Limb (tissue), 2 donors: ENCODE results near the gene PEX16.
A peak's percentile ranks its signal among the peaks of the same experiment; 100 is the strongest.

Source experiments
- DNase-seq, 2 donors: peaks; one replicate each; pipeline ENCODE4 v3.0.0-alpha.2; 2016; ENCODE audit errors: extremely low spot score in 2 of 2

PEX16 gene

GRCh38 chr11:45917623-45918330 is at the start of gene PEX16:
PEX16 (minus strand) TSS chr11:45917877; CDS start chr11:45917811, 66 bp downstream.
- peak; percentile 95 to 99 for DNase-seq

DNA sequence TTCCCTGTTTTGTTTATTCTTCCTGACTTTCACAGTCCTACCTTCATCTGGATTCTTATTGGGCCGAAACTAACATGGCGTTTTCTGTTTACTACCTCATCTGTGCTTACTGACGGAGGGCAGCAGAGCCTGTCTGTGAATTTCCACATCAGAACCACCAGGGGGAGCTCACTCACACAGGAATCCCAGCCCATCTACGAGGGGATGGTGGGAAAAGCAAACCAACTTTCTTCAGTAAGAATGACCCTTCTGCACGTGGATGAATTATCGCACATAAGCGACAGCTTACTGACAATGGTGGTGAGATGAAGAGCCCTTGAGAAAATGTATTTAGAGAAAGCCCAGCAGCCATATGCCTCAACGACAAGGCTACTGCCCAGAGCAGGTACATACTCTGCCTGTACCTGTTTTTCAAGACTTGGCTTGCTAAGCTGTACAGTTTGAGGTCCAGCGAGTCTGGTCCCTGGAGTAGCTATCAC is 47.3 kb upstream of the PEX16 start:
- peak; percentile 72 to 84 for DNase-seq

GRCh38 chr11:45961751-45962240 is 44.1 kb upstream of the PEX16 start:
- no peak for DNase-seq

DNA sequence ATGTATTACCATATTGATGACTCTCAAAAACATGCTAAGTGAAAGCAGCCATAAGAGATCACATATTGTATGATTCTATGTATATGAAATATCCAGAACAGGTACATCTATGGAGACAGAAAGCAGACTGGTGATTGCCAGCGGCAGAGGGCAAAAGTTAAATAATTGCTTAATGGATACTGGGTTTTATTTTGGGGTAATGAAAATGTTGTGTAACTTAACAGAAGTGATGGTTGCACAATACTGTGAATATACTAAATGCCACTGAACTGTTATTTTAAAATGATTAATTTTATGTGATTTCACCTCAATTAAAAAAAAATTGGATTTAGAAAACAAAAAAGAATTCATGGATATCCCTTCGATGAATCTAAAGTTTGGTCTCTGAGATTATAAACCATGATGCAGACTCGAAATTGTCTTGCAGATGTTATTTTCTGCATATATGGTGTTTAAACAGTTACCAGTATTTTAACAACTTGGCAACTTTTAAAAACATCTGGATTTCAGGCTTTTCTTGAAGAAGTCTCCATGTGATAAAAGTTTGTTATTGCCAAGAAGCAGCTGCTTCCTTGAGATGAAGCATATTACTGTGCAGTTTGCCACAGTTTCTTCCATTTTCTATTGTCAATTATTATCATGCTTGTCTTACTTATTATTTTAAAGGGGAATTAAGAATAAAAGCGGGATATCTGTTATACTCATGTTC is 42.9 kb upstream of the PEX16 start:
- DNase-seq, result no peak

- DNase-seq, result no peak
Measured at GRCh38 chr11:45959851-45960250, 42.2 kb upstream of the PEX16 start.

DNA sequence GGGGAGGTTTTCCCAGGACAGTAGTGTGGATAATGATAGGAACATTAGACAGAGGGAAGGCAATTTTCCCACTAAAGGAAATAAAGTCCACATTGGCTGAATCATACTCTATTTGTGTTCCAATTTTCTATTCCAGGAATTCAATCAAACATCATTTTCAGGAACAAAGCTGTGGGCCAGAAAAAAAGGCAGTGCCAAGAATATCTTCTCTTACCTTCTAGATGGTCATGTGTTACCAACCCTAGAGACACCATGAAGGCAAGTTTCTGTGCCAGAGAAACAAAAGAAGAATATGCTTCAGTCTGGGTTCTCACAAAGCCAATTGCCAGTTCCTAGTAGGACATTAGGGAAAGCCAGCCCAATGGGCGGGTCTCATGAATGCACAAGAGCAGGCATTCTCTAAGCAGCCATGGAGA is 32.3 kb upstream of the PEX16 start:
- DNase-seq, result no peak

GRCh38 chr11:45948356-45948755 is 30.7 kb upstream of the PEX16 start:
- DNase-seq, result no peak

DNA sequence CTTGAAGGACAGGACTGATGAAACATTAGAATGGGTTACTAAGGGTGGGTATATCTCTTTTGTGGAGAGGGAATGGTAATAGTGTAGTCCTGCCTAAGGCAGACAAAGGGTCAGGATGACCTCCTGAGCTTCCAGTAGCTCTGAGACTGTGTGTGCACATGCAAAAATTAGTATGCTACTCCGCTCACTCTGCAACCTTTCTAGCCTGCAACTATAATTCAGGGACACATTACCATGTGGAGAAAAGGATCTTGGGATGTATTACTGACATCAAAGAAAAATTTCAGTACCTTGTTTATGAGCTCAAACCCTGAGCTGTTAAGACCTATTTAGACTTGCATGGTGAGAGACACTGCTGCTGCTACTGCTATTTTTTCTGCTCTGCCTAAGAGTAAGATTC is 30.2 kb upstream of the PEX16 start:
- no peak for DNase-seq

DNA sequence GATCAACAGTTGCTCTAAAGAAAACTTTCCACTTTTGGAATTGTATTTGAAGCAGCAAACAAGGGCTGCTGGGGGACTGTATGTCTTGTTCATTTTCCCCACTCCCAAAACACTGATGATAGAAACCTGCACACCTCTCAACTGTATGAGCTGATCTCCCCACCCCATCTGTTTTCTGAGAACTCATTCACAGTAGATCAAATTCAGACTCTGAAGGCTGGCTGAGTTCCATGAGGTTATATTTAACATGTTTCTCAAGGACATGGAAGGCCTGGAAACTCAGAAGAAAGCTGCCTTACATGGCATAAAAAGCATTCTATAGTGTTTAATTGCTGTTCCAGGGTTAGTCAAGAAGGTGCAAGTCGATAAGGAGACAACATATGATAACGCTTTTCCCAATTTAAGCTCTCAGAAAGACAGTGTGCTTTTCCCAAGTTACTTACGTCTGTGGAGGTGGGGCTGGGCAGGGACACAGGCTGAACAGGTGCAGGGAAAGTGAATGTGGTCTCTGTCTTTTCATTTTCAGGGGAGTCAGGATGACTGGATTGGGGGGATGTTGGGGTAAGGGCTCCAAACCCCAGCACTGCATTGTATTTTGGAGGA is 27.8 kb upstream of the PEX16 start:
- DNase-seq, result no peak

GRCh38 chr11:45942381-45942780 is 24.7 kb upstream of the PEX16 start:
- DNase-seq, result no peak

- DNase-seq, result no peak
Measured at GRCh38 chr11:45941285-45941684, 23.6 kb upstream of the PEX16 start.

DNA sequence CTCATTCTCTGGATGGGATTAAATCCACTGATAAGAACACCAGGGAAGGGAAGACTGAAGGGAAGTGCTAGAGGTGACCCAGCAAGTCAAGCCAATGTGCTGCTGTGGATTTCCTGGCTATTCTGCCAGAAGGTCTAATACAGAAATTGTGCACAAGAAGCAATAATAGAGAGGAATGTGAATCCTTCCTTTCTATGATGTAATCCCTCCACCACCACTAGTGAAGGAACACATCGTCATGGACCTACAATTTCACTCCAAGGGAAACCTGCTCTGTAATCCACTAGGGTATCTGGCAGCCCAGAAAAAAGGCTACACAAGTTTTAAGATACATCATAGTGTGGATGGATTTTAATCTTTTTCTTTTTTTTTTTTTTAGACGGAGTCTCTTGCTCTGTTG is 22.2 kb upstream of the PEX16 start:
- no peak for DNase-seq

DNA sequence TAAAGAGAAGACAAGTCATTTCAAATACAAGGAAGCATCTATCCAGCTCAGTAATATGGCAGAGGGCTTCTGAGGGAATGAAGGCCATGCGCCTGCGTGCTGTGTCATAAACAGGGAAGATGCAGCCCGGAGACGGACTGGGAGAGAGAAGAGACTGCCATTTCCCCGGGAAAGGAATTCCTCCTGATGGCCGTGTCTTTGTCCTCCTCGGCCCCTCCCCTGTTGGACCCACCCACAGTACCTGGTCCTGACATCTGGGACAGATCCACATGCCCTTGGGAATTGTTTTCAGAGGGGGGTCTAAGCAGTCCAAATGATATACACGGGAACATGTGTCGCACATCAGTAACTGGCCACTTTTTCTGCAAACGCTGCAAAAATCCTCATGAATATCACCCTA is 20.2 kb upstream of the PEX16 start:
- no peak for DNase-seq

- DNase-seq, result no peak
Measured at GRCh38 chr11:45936511-45937054, 18.9 kb upstream of the PEX16 start.

DNA sequence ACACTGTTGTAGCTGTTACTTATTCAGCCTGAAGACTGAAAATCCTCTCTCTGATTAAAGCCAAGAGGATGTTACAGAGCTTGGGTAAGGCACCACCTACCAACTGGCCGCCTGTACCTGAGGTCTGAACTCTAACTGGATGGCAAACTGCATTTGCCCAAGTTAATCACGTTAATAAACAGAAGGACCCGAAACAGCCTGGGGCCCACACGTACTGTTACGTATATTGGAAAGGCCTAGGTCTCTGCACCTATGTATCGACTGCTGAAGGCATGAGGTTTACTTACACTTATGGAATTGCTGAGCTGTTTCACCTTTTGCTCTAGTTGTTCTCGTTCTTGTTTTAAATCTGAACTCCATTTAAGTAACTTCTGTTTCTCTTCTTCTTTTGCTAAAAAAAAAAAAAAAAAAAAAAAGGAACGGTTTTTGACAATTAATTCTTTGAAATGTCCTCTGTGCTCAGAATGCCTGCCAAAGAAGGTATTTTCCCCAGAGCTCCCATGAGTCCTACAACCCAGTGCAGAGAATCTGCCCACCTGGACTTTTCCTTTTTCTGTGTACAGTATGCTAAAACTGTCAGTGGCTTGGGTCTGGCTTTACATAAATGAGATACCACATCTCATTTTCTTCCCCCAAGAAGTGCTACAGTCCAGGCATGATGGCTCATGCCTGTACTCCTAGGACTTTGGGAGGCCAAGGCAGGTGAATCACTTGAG is 17.8 kb upstream of the PEX16 start:
- DNase-seq, result no peak

DNA sequence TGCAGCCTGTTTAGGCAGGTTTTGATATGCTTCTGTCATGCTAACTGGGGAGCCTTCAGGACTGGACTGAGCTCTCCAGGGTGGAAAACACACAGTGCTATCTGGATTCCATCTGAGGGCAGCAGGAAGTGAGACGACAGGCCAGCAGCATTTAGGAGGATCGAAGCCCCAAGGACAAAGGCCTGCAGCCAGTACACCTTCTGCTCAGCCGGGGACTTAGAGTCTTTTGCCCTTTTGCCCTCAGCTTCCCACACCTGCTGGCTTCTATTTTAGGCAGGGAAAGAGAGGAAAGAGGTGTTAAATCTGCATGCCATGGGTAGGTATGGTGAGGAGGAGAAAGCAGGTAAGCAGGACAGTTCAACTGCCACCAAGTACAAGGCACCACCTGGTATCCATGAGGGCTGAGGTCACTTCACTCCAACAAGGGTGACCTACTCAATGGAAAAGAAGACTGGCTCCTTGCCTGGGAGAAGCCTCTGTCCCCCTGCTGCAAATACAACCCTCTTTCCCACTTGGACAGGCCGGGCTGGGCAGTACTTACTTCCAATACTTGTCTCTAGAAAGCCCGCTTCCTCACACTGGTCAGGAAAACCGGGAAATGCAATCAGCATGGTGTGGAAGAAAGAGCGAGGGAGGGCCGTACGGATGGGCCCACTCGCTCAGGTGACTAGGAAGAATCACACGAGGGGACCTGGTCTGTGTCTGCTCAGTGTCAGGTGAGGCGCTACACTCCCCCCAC is 17.1 kb upstream of the PEX16 start:
- no peak for DNase-seq

DNA sequence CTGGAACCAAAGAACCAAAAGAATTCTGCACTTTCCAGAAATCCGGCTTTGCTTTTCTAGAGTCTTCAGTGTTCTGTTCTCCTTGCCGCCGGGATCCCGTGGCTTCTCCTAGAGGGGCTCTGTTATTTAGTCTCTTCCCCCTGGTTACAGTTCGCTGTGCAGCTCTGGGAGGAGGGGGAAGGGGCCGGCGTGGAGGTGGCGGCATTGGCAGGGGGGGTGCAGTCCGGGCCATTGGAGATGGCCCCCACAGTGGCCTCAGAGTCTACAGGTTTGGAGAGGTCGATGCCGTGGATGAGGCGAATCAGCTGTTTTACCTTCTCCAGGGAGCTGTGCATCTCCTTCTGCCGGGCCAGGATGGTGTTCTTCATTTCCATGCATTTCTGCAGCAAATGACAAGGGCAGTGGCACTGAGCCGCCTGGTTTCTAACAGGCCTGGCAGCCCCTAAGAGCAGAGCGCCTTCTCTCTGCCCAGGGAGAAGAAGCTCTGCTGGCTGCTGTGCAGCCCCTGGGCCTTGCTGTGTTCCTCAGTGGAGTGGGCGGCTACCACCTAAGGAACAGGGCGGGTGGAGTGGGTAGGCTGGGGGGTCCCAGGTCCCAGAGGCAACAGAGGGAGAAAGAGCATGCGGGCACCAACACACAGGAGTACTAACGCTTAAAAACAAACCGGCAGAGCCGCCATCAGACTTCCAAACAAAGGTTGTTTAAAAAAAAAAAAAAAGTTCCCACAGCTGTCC is 16.3 kb upstream of the PEX16 start:
- no peak for DNase-seq

- no peak for DNase-seq
Measured at GRCh38 chr11:45933131-45933831, 15.6 kb upstream of the PEX16 start.

GRCh38 chr11:45932217-45932616 is 14.5 kb upstream of the PEX16 start:
- DNase-seq, result no peak
